ENCODE results near the gene HOXD8.

GRCh38 chr2:176112375-176113302, 16.9 kb upstream of the HOXD8 start:
- TF ChIP-seq CTCF (IDR thresholded peaks at IDR 0.05) = no peak
- TF ChIP-seq POLR2A (IDR thresholded peaks at IDR 0.05) = no peak

Measured in lower leg skin (tissue), 3 donors.